Neural cell (in vitro differentiated cells): Measurements from ENCODE around the gene MPC1L. TPM values are rescaled to one million over a fixed set of nuclear protein-coding genes. Genes with fewer than 3 reads are reported as not detected.

ENCODE experiments used
- H2AFZ ChIP-seq: fragments of 200-600, 300-800 bp; sonication (generic), shearing (Covaris generic); 2 replicates; pipeline ENCODE4 v1.6.0; 2014; ENCODE audit warnings: low read depth, mild to moderate bottlenecking, antibody characterized with exemption, low read length, moderate library complexity
- H3F3A ChIP-seq: fragments of 200-600 bp; shearing (Covaris generic); 2 replicates; pipeline ENCODE4 v1.6.1; 2016; ENCODE audit warnings: mild to moderate bottlenecking, moderate library complexity, mixed read lengths, antibody characterized with exemption, low read length; ENCODE audit not compliant: insufficient read depth, poor library complexity, severe bottlenecking
- H3K27ac ChIP-seq: fragments of 200-600, 300-800 bp; sonication (generic), shearing (Covaris generic); 2 replicates; pipeline ENCODE4 v1.5.1; 2014; ENCODE audit warnings: mild to moderate bottlenecking, low read length, moderate library complexity
- H3K27me3 ChIP-seq: fragments of 300-800, 200-600 bp; sonication (generic), shearing (Covaris generic); 2 replicates; pipeline ENCODE4 v1.6.0; 2014; ENCODE audit warnings: mild to moderate bottlenecking, low read depth, low read length, moderate library complexity; ENCODE audit not compliant: insufficient read depth
- H3K36me3 ChIP-seq: fragments of 300-800, 200-600 bp; sonication (generic), shearing (Covaris generic); 2 replicates; pipeline ENCODE4 v1.5.1; 2014; ENCODE audit warnings: mild to moderate bottlenecking, antibody characterized with exemption, low read length, moderate library complexity; ENCODE audit not compliant: insufficient read depth
- H3K4me2 ChIP-seq: fragments of 300-800, 200-600 bp; sonication (generic), shearing (Covaris generic); 2 replicates; pipeline ENCODE4 v1.6.0; 2014; ENCODE audit warnings: mild to moderate bottlenecking, low read length
- H3K4me3 ChIP-seq: fragments of 300-800, 200-600 bp; sonication (generic), shearing (Covaris generic); 2 replicates; pipeline ENCODE4 v1.5.1; 2014; ENCODE audit warnings: mild to moderate bottlenecking, low read length, moderate library complexity
- H3K79me2 ChIP-seq: fragments of 200-600 bp; shearing (Covaris generic); replicated peaks from 2 replicates; pipeline ENCODE4 v1.6.0; 2014; ENCODE audit warnings: mild to moderate bottlenecking, low read length, moderate library complexity; ENCODE audit not compliant: insufficient read depth
- H3K9ac ChIP-seq: fragments of 300-800, 200-600 bp; sonication (generic), shearing (Covaris generic); 2 replicates; pipeline ENCODE4 v1.6.1; 2016; ENCODE audit warnings: mild to moderate bottlenecking, low read length, mixed read lengths
- H3K9me2 ChIP-seq: fragments of 200-600 bp; shearing (Covaris generic); 2 replicates; pipeline ENCODE4 v1.6.1; 2016; ENCODE audit warnings: mild to moderate bottlenecking, low read length, mixed read lengths; ENCODE audit not compliant: insufficient read depth
- H3K9me3 ChIP-seq: fragments of 200-600, 300-800 bp; sonication (generic), shearing (Covaris generic); 2 replicates; pipeline ENCODE4 v1.6.1; 2016; ENCODE audit warnings: mild to moderate bottlenecking, mixed run types, low read length, moderate library complexity, mixed read lengths
- H4K20me1 ChIP-seq: fragments of 200-600 bp; shearing (Covaris generic); 2 replicates; pipeline ENCODE4 v1.6.1; 2016; ENCODE audit warnings: mild to moderate bottlenecking, mixed run types; ENCODE audit not compliant: insufficient read depth
- EP300 ChIP-seq: fragments of 450-650 bp; conservative IDR thresholded peaks from 2 replicates; pipeline ENCODE4 v1.6.1; 2014; ENCODE audit warnings: antibody characterized with exemption, mild to moderate bottlenecking, moderate library complexity; ENCODE audit not compliant: poor library complexity, severe bottlenecking
- EZH2 ChIP-seq: fragments of 200-600, 300-800 bp; shearing (Covaris generic), sonication (generic); IDR thresholded peaks from 2 replicates; pipeline ENCODE4 v1.6.1; 2014; ENCODE audit warnings: antibody characterized with exemption, low read length, borderline replicate concordance, mild to moderate bottlenecking; ENCODE audit not compliant: insufficient read depth, poor library complexity, severe bottlenecking
- MXI1 ChIP-seq: fragments of 450-650 bp; conservative IDR thresholded peaks from 2 replicates; pipeline ENCODE4 v1.6.1; 2014; ENCODE audit warnings: antibody characterized with exemption, mild to moderate bottlenecking; ENCODE audit not compliant: poor library complexity, severe bottlenecking
- POLR2AphosphoS5 ChIP-seq: IDR thresholded peaks from 2 replicates; pipeline ENCODE4 v1.6.1; 2012
- RAD21 ChIP-seq: fragments of 450-650 bp; conservative IDR thresholded peaks from 2 replicates; pipeline ENCODE4 v1.6.1; 2014; ENCODE audit warnings: antibody characterized with exemption, mild to moderate bottlenecking, moderate library complexity
- SMC3 ChIP-seq: fragments of 450-650 bp; conservative IDR thresholded peaks from 2 replicates; pipeline ENCODE4 v1.6.1; 2014; ENCODE audit warnings: antibody characterized with exemption, mild to moderate bottlenecking, moderate library complexity; ENCODE audit not compliant: poor library complexity
- TAF1 ChIP-seq: IDR thresholded peaks from 2 replicates; pipeline ENCODE4 v1.6.1; 2012; ENCODE audit warnings: low read depth
- polyA plus RNA-seq: library from polyadenylated mRNA; depleted of rRNA; stranded (reverse); fragments of >200 nt; gene quantifications from 2 replicates; pipeline ENCODE4 v1.2.3, GENCODE V29; 2014
- TF ChIP-seq, protein P1 (sequence below): IDR thresholded peaks from 2 replicates; pipeline ENCODE4 v1.6.1; 2012; ENCODE audit warnings: borderline replicate concordance
- TF ChIP-seq, protein P2 (sequence below): fragments of 450-650 bp; IDR thresholded peaks from 2 replicates; pipeline ENCODE4 v1.5.1; 2014; ENCODE audit warnings: antibody characterized with exemption, mild to moderate bottlenecking, moderate library complexity; ENCODE audit not compliant: poor library complexity, severe bottlenecking

Gene MPC1L
- polyA plus RNA-seq, 1 donor from 2014 or later: not detected

DNA sequence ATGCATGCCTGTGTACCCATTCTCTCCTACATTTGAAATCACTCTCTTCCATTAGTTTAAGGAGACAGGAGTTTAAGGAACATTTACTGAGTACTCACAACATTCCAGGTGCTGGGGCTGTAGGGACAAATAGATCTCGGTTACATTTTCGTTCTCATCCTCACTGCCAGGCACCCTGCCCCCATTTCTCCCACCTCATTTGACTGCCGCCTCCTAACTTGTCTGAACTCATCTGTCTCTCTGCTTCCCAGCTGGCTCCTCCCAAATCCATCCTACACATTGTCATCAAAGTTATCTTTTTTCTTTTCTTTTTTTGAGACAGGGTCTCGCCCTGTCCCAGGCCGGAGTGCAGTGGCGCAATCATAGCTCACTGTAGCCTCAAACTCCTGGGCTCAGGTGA lies 19.8 kb upstream of the MPC1L start:
- Histone ChIP-seq H3K4me2 (no peak overlapping the region), H3K79me2 (no peaks in the 10 kb centered on the region), H3K27me3 (no peaks in the 10 kb centered on the region), H4K20me1 (no peaks in the 10 kb centered on the region), H3K4me3 (no peak overlapping the region), H3K9me3 (no peaks in the 10 kb centered on the region), H3F3A (no peaks in the 10 kb centered on the region), H3K27ac (no peak overlapping the region), H3K9me2 (no peaks in the 10 kb centered on the region), H3K9ac (no peak overlapping the region), H2AFZ (no peak overlapping the region), H3K36me3 (no peaks in the 10 kb centered on the region)
- TF ChIP-seq SMC3 (no peak), EP300 (no peak), EZH2 (no peak), TAF1 (no peak), MXI1 (no peak), RAD21 (no peak), POLR2AphosphoS5 (no peak)
- TF ChIP-seq, protein P1, sequence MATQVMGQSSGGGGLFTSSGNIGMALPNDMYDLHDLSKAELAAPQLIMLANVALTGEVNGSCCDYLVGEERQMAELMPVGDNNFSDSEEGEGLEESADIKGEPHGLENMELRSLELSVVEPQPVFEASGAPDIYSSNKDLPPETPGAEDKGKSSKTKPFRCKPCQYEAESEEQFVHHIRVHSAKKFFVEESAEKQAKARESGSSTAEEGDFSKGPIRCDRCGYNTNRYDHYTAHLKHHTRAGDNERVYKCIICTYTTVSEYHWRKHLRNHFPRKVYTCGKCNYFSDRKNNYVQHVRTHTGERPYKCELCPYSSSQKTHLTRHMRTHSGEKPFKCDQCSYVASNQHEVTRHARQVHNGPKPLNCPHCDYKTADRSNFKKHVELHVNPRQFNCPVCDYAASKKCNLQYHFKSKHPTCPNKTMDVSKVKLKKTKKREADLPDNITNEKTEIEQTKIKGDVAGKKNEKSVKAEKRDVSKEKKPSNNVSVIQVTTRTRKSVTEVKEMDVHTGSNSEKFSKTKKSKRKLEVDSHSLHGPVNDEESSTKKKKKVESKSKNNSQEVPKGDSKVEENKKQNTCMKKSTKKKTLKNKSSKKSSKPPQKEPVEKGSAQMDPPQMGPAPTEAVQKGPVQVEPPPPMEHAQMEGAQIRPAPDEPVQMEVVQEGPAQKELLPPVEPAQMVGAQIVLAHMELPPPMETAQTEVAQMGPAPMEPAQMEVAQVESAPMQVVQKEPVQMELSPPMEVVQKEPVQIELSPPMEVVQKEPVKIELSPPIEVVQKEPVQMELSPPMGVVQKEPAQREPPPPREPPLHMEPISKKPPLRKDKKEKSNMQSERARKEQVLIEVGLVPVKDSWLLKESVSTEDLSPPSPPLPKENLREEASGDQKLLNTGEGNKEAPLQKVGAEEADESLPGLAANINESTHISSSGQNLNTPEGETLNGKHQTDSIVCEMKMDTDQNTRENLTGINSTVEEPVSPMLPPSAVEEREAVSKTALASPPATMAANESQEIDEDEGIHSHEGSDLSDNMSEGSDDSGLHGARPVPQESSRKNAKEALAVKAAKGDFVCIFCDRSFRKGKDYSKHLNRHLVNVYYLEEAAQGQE: no peak
- TF ChIP-seq, protein P2, sequence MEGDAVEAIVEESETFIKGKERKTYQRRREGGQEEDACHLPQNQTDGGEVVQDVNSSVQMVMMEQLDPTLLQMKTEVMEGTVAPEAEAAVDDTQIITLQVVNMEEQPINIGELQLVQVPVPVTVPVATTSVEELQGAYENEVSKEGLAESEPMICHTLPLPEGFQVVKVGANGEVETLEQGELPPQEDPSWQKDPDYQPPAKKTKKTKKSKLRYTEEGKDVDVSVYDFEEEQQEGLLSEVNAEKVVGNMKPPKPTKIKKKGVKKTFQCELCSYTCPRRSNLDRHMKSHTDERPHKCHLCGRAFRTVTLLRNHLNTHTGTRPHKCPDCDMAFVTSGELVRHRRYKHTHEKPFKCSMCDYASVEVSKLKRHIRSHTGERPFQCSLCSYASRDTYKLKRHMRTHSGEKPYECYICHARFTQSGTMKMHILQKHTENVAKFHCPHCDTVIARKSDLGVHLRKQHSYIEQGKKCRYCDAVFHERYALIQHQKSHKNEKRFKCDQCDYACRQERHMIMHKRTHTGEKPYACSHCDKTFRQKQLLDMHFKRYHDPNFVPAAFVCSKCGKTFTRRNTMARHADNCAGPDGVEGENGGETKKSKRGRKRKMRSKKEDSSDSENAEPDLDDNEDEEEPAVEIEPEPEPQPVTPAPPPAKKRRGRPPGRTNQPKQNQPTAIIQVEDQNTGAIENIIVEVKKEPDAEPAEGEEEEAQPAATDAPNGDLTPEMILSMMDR: no peak

DNA sequence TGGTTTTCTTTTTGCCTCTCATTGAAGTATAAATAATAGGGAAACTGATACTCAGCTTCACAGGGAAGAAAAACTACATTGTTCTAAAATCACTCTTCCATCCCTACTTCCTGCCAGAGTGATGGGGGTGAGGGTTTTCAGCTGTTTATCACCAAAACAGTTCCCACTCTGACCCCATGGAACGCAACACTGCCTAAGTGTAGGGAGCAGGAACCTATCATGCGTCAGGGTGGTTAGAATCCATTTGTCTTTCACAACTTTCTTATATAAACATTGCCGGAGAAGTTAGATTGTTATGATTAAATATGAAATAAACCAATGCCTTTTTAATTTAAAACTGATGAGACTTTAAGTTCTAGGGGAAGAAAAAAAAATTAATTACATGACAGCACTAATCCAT lies 15.8 kb upstream of the MPC1L start:
- H3K79me2 ChIP-seq: no peaks in the 10 kb centered on the region
- H3K36me3 ChIP-seq: no peaks in the 10 kb centered on the region

More for the DNA sequence above, 15.8 kb upstream of the MPC1L start:
- H3K27me3 ChIP-seq: no peaks in the 10 kb centered on the region
- H3F3A ChIP-seq: no peaks in the 10 kb centered on the region
- no peak overlapping the region for H3K4me2 ChIP-seq
- no peaks in the 10 kb centered on the region for H3K9me3 ChIP-seq
- H3K4me3 ChIP-seq: no peak overlapping the region
- no peaks in the 10 kb centered on the region for H4K20me1 ChIP-seq
- H2AFZ ChIP-seq: no peak overlapping the region
- no peak overlapping the region for H3K27ac ChIP-seq
- H3K9me2 ChIP-seq: no peaks in the 10 kb centered on the region
- TF ChIP-seq SMC3 (no peak), EP300 (no peak), EZH2 (no peak)
- no peak overlapping the region for H3K9ac ChIP-seq
